A673 (cell line): Measurements from ENCODE around the gene CDK17. TPM values are rescaled to one million over a fixed set of nuclear protein-coding genes. Genes with fewer than 3 reads are reported as not detected.

Experiments used
- BruUV-seq: library from RNA; stranded (reverse); fragments of 400-500 nt; replicated peaks from 2 replicates; lab custom pipeline; 2021; lab: Mats Ljungman, UMichigan
- CTCF ChIA-PET: fragments of 300-600 bp; sonication (Branson Sonifier 250); formaldehyde crosslinking; loops from one replicate; lab custom pipeline; 2022; ENCODE audit warnings: antibody characterized with exemption; lab: Charles Lee
- POLR2A ChIA-PET: fragments of 300-600 bp; sonication (Branson Sonifier 250); formaldehyde crosslinking; loops from one replicate; lab custom pipeline; 2022; ENCODE audit warnings: antibody characterized with exemption; ENCODE audit not compliant: low non-redundant PET; lab: Charles Lee
- DNase-seq: peaks from one replicate; pipeline ENCODE4 v3.0.0-alpha.2; 2015; ENCODE audit warnings: low spot score
- H3K27ac ChIP-seq: fragments of 200-600 bp; sonication (generic); 2 replicates; pipeline ENCODE4 v1.5.1; 2016; ENCODE audit warnings: mixed run types, low read depth, mild to moderate bottlenecking, mixed read lengths, antibody characterized with exemption, low read length; ENCODE audit not compliant: poor library complexity, severe bottlenecking
- H3K27me3 ChIP-seq: fragments of 200-600 bp; sonication (generic); replicated peaks from 2 replicates; pipeline ENCODE4 v1.6.1; 2017; ENCODE audit warnings: mixed run types, low read depth, mild to moderate bottlenecking, mixed read lengths, antibody characterized with exemption, low read length; ENCODE audit not compliant: insufficient read depth, poor library complexity
- H3K36me3 ChIP-seq: fragments of 200-600 bp; sonication (generic); 2 replicates; pipeline ENCODE4 v1.6.1; 2016; ENCODE audit warnings: mixed run types, mild to moderate bottlenecking, mixed read lengths, antibody characterized with exemption, low read length; ENCODE audit not compliant: insufficient read depth, poor library complexity, severe bottlenecking
- H3K4me1 ChIP-seq: fragments of 200-600 bp; sonication (generic); 2 replicates; pipeline ENCODE4 v1.6.1; 2017; ENCODE audit warnings: mixed run types, mild to moderate bottlenecking, mixed read lengths, antibody characterized with exemption, low read length; ENCODE audit not compliant: insufficient read depth, poor library complexity, severe bottlenecking
- H3K4me3 ChIP-seq: fragments of 200-600 bp; sonication (generic); 2 replicates; pipeline ENCODE4 v1.5.1; 2016; ENCODE audit warnings: low read depth, mixed run types, mild to moderate bottlenecking, mixed read lengths, low read length; ENCODE audit not compliant: poor library complexity, severe bottlenecking
- H3K9me3 ChIP-seq: fragments of 200-600 bp; sonication (generic); 2 replicates; pipeline ENCODE4 v1.6.1; 2016; ENCODE audit warnings: mixed run types, low read depth, mild to moderate bottlenecking, mixed read lengths, antibody characterized with exemption, low read length; ENCODE audit not compliant: poor library complexity, severe bottlenecking
- EZH2 ChIP-seq: fragments of 200-600 bp; sonication (generic); IDR thresholded peaks from 2 replicates; pipeline ENCODE4 v1.6.1; 2017; ENCODE audit warnings: borderline replicate concordance, low read depth, mild to moderate bottlenecking, mixed read lengths, antibody characterized with exemption, low read length; ENCODE audit not compliant: poor library complexity, severe bottlenecking
- intact Hi-C: fragments of 100-400 bp; cut with micrococcal nuclease; formaldehyde crosslinking; loops from one replicate; pipeline ENCODE4 v1.10.0; 2022; ENCODE audit not compliant: unreplicated experiment
- total RNA-seq: library from RNA; stranded (reverse); gene quantifications from 2 replicates; pipeline ENCODE4 v1.2.3, GENCODE V29; 2021
- TF ChIP-seq, protein P1 (sequence below): fragments of 300-800, 200-600 bp; sonication (generic); conservative IDR thresholded peaks from 2 replicates; pipeline ENCODE4 v1.5.1; 2017; ENCODE audit warnings: low read depth, mild to moderate bottlenecking, antibody characterized with exemption, low read length, moderate library complexity, mixed read lengths

Gene CDK17
- total RNA-seq, 1 experiment from 2014 or later = 34.8 TPM

DNA sequence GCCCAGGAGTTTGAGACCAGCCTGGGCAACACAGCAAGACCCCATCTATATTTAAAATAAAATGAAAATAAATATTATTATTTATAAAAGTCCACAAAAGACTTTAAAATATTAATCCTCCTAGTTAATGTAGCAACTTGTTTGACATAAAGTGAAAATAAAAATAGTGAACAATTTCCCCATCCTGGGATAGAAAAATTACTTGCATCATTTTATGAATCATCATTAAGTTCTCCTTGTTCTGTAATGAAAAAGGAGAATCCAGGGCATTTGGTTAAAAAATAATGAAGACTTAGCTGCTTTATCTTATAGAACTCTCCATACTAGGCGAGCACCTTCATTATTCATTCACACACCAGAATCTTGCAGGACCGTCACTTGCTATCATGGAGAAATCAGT, 140.0 kb downstream of the CDK17 start:
- H3K27me3 ChIP-seq = no peaks in the 10 kb centered on the region
- BruUV-seq = no TSS peak
- no peak overlapping the region for H3K4me3 ChIP-seq
- no peak overlapping the region for H3K27ac ChIP-seq
- POLR2A ChIA-PET = no interaction called here
- CTCF ChIA-PET = no interaction called here
- peaks cover 32% of the 10 kb centered on the region for H3K4me1 ChIP-seq
- intact Hi-C loops = no loop called here
- H3K36me3 ChIP-seq = peaks cover 35% of the 10 kb centered on the region
- no peak for TF ChIP-seq EZH2
- TF ChIP-seq, protein P1, sequence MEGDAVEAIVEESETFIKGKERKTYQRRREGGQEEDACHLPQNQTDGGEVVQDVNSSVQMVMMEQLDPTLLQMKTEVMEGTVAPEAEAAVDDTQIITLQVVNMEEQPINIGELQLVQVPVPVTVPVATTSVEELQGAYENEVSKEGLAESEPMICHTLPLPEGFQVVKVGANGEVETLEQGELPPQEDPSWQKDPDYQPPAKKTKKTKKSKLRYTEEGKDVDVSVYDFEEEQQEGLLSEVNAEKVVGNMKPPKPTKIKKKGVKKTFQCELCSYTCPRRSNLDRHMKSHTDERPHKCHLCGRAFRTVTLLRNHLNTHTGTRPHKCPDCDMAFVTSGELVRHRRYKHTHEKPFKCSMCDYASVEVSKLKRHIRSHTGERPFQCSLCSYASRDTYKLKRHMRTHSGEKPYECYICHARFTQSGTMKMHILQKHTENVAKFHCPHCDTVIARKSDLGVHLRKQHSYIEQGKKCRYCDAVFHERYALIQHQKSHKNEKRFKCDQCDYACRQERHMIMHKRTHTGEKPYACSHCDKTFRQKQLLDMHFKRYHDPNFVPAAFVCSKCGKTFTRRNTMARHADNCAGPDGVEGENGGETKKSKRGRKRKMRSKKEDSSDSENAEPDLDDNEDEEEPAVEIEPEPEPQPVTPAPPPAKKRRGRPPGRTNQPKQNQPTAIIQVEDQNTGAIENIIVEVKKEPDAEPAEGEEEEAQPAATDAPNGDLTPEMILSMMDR = no peak
- no peak for DNase-seq
- no peaks in the 10 kb centered on the region for H3K9me3 ChIP-seq

DNA sequence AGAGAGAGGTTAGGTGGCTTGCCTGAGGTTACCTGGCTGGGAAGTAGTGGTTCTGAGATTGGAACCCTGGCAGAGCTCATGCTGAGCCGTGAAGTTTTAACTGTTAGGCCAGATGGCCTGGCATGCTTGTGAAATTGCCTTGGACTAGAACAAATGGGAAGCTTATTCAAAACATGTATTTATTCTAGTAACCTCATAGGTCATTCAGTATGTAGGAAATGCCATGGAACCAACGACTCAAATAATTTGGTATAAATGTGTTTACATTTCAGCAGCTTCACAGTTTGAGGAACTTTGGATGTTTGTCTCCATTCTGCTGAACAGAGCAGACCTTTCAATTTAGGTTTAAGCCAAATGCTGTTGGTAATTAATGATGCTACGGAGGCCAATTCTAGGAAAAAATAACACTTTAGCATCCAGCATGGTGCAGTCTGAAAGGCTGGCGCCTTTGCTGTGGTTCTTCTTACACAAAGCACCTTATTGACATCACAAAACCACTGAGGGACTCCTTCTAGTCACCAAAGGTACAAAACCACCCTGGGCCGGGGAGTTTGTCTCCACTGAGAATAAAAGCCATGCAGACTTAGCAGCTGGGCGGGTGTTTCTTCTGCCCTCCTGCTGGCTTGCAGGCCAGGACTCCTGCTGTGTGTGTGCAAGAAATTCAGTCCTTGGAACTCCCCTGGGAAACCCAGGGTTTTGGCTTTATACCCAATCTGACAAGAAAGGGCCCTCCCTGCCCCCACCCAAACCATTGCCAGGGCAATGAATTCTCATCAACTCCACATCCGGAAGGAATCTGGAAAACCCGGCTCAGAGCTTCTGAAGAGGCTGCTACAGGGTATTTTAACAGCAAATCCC, 141.9 kb downstream of the CDK17 start:
- CTCF ChIA-PET = interaction anchor here (0.6 kb wide), 1 partner anchor 43 kb away, joined by 5 read pairs; no protein-coding TSS in a partner anchor
- TF ChIP-seq EZH2 = no peak
- TF ChIP-seq, protein P1 = no peak
- POLR2A ChIA-PET = interaction anchor here (0.5 to 0.7 kb wide), 4 partner anchors 46 to 263 kb away, joined by 3 to 5 read pairs (median 4); no protein-coding TSS in a partner anchor
- Histone ChIP-seq H3K9me3 (no peaks in the 10 kb centered on the region), H3K27ac (peak overlapping the region; percentile 75), H3K36me3 (peaks cover 28% of the 10 kb centered on the region), H3K4me3 (no peak overlapping the region), H3K27me3 (no peaks in the 10 kb centered on the region), H3K4me1 (peaks cover 32% of the 10 kb centered on the region)
- no TSS peak for BruUV-seq
- DNase-seq = peak; percentile 93
- intact Hi-C loops = loop anchor here (10.0 kb wide), 1 partner anchor 136 kb away; no protein-coding TSS in a partner anchor

DNA sequence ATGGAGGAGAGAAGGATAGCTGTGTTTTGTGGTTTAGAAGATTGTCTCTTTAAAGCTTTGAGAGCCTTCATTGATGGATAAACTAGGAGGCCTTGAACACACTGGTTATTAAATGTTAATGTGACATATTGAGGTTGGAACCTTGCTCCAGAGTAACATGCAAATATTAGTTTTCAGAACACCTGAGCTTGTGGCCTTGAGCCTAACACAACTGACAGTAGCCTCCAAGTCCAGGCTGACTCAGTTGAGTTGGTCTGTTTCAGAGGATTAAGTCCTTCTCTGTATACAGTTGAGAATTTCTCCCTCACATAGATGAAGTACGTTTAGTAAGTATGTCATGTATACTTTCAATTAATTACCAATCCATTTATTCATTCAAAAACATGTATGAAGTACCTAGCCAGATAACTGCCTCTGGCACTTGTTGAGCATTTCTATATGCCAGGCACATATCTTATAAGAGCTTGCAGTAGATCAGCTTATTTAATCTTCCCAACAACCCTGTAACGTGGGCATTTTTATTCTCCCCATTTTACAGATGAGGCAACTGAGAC, 142.6 kb downstream of the CDK17 start:
- intact Hi-C loops = loop anchor here (10.0 kb wide), 1 partner anchor 137 kb away; no protein-coding TSS in a partner anchor
- TF ChIP-seq EZH2 = no peak
- TF ChIP-seq, protein P1 = no peak
- no TSS peak for BruUV-seq
- Histone ChIP-seq H3K9me3 (no peaks in the 10 kb centered on the region), H3K27ac (peak overlapping the region; percentile 75), H3K4me3 (no peak overlapping the region), H3K36me3 (peaks cover 27% of the 10 kb centered on the region), H3K27me3 (no peaks in the 10 kb centered on the region), H3K4me1 (peaks cover 32% of the 10 kb centered on the region)
- no peak for DNase-seq
- ChIA-PET CTCF (interaction anchor here (0.6 kb wide), 1 partner anchor 42 kb away, joined by 5 read pairs; no protein-coding TSS in a partner anchor), POLR2A (interaction anchor here (0.5 to 0.7 kb wide), 2 partner anchors 46 to 258 kb away, joined by 3 to 5 read pairs; no protein-coding TSS in a partner anchor)
